NCI-H1694 treated with DMSO at 0.1 percent for 48 hours (cell line): ENCODE data around the gene TAF3.

Experiments used
- DNase-seq: peaks from one replicate; lab custom pipeline; 2025; lab: John Stamatoyannopoulos, UW

Gene TAF3

GRCh38 chr10:8045726-8046494 lies 227.6 kb downstream of the TAF3 start:
- no peak for DNase-seq

- DNase-seq: no peak
These were observed 229.4 kb downstream of the TAF3 start for GRCh38 chr10:8047452-8048280.

- no peak for DNase-seq
These were observed 230.1 kb downstream of the TAF3 start for GRCh38 chr10:8048281-8049008.

- no peak for DNase-seq
These were observed 230.9 kb downstream of the TAF3 start for GRCh38 chr10:8049045-8049864.

GRCh38 chr10:8049865-8050555 lies 231.7 kb downstream of the TAF3 start:
- no peak for DNase-seq

- DNase-seq: no peak
These were observed 232.3 kb downstream of the TAF3 start for GRCh38 chr10:8050556-8051108.

GRCh38 chr10:8051109-8051821 lies 233.0 kb downstream of the TAF3 start:
- DNase-seq: no peak

GRCh38 chr10:8051851-8052257 lies 233.5 kb downstream of the TAF3 start:
- no peak for DNase-seq

- no peak for DNase-seq
These were observed 234.1 kb downstream of the TAF3 start for GRCh38 chr10:8052341-8052955.

GRCh38 chr10:8052956-8053445 lies 234.7 kb downstream of the TAF3 start:
- DNase-seq: no peak

- DNase-seq: no peak
These were observed 235.3 kb downstream of the TAF3 start for GRCh38 chr10:8053446-8054243.

GRCh38 chr10:8054244-8054493 lies 235.9 kb downstream of the TAF3 start:
- DNase-seq: no peak

GRCh38 chr10:8054494-8055407 lies 236.4 kb downstream of the TAF3 start, which contains the start of gene GATA3:
TSS of gene GATA3 (plus strand) at chr10:8054688. CDS start at chr10:8055656, 968 bp downstream.
- no peak for DNase-seq

GRCh38 chr10:8055420-8056349 lies 237.4 kb downstream of the TAF3 start:
- DNase-seq: no peak

- no peak for DNase-seq
These were observed 238.1 kb downstream of the TAF3 start for GRCh38 chr10:8056378-8056777.

GRCh38 chr10:8056871-8057331 lies 238.6 kb downstream of the TAF3 start:
- DNase-seq: no peak
